ENCODE results near the gene AFF3. TPM values are rescaled to one million over a fixed set of nuclear protein-coding genes. Genes with fewer than 3 reads are reported as not detected.
"Not testable (repeated sequence)": the region's sequence is repeated elsewhere in the genome, so short reads cannot be mapped to it uniquely, and the experiment has no call there.

Gene AFF3
- polyA plus RNA-seq, 3 donors = 16.2 to 22.8 (median 18.5) TPM

GRCh38 chr2:99775585-99775984 is 366.8 kb downstream of the AFF3 start:
- DNase-seq (ENCODE audit: low read depth in 3 of 3, low spot score in 2 of 3) = no peak

DNA sequence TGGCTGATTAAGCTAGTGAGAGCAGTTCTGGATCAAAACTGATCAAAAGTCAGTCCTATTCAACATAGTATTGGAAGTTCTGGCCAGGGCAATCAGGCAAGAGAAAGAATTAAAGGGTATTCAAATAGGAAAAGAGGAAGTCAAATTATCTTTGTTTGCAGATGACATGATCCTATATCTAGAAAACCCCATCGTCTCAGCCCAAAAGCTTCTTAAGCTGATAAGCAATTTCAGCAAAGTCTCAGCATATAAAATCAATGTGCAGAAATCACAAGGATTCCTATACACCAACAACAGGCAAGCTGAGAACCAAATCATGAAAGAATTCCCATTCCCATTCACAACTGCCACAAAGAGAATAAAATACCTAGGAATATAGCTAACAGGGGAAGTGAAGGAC is 368.7 kb downstream of the AFF3 start:
- not testable (repeated sequence) for DNase-seq (ENCODE audit: low read depth in 3 of 3, low spot score in 2 of 3)

- peak in 1 of 3 donors; percentile 23 for DNase-seq (ENCODE audit: low read depth in 3 of 3, low spot score in 2 of 3)
Measured at GRCh38 chr2:99772591-99773331, 369.6 kb downstream of the AFF3 start.

GRCh38 chr2:99771681-99772333 is 370.6 kb downstream of the AFF3 start:
- DNase-seq (ENCODE audit: low read depth in 3 of 3, low spot score in 2 of 3) = no peak

- DNase-seq (ENCODE audit: low read depth in 3 of 3, low spot score in 2 of 3) = no peak
Measured at GRCh38 chr2:99770876-99771275, 371.5 kb downstream of the AFF3 start.

GRCh38 chr2:99765731-99766318 is 376.6 kb downstream of the AFF3 start:
- no peak for DNase-seq (ENCODE audit: low read depth in 3 of 3, low spot score in 2 of 3)

DNA sequence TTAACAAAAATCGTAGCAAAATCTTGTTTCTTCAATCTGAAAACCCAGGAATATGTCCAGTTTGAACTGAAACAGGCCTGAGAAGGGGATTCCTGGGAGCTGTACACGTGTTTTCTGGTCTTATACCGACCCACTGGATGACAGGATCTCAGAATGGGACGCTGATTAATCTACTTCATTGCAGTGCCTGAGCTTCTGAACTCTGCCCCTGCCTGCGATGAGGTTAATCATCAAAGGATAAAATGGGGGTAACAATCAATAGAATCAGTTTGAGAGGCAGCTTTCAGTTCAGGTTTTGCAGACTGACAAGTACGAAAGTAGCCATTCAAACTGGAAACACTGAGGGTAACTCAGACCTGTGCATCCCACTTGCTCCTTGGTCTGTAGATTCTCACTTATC is 378.6 kb downstream of the AFF3 start:
- DNase-seq (ENCODE audit: low read depth in 3 of 3, low spot score in 2 of 3) = no peak

DNA sequence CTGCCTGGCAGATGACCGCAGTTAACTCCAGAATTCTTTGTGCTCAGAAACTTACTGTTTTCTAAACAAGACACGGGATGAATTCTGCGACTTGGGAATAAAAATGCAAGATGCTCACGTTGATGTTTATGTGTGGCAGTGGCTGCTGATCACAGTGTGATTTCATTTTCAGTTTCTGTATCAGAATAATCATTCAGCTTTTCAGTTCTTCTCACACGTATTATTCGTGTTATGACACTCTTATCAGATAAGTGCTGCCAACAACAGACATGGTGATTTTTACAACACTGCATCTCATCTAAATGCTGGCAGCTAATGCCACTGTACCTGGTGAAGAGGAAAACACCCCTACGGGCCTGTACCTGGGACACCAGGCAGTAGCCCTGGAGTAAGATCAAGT is 379.7 kb downstream of the AFF3 start:
- DNase-seq (ENCODE audit: low read depth in 3 of 3, low spot score in 2 of 3) = no peak

DNA sequence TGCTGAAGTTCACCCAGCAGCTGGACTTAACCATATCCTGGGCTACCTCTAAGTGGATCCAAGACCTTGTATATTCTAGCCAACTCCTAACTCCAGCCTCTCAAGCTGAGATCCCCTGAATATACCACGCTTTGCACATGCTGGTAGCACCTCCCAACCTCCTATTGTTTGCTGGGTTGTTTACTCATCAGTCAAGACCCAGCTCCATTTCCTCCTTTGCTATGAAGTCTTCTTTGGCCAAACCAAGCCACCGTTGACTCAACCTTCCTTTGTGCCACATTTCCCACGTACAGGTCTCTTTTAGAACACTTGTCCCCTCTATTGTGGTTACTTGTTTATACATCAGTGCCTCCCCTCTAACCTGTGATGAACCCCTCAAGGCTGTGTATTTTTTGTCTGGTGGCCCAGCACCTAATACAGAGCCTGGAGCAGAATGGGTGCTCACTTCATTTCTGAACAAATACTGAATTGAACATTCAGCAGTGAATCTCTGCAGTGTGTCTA is 384.7 kb downstream of the AFF3 start:
- DNase-seq (ENCODE audit: low read depth in 3 of 3, low spot score in 2 of 3) = no peak

DNA sequence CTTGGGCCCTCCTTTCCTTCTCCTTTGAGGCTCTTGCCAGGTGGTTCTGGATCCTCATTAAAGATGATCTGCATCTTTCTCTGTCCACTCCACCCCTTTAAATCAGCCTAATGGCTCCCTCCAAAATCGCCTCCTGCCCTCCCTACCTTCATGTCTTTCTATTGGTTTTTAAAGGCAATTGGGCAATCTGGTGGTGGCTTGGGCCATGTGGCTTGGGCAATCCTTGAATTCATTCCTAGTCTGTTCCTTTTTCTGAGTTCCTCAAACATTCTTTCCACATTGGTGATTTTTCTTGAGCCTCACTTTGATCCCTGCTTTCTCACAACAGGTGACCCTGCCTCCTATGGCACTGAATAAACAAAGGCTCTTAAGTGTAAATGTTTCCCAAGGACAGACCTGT is 386.3 kb downstream of the AFF3 start:
- no peak for DNase-seq (ENCODE audit: low read depth in 3 of 3, low spot score in 2 of 3)

DNA sequence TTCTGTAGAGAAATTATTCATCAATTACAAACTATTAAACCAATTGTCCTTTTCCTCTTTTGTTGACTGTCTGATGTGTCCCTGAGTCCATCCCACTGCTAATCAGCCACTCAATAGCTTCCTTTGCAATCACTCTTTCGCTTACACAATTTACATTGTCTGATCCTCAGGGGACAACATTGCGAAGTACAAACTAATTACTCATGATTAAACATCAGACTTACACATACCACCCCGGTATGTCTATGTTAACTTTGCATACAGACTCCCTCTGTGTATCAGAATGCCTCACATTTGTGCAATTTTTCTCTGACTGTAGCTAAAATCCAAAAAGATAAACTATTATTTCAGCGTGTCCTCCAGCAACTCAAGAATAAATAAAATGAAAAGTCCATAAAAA is 388.2 kb downstream of the AFF3 start:
- no peak for DNase-seq (ENCODE audit: low read depth in 3 of 3, low spot score in 2 of 3)

DNA sequence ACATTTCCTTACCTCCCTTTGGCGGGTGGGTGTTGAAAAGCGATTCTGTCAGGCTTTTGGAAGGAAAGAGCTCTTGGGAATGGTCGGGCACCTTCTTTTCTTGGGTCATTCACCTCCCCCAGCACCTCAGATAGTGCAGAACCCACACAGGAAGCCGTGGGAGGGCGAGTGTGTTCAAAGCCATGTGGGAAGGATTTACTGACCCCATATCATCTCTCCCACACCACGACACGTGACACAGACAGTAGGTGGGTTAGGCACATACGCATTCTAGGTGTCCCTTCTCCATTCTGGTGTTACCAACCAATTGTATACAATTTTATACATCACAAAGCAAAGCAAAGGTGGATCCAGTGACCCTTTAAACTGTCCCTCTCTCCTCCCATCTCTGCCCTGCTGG is 388.9 kb downstream of the AFF3 start:
- no peak for DNase-seq (ENCODE audit: low read depth in 3 of 3, low spot score in 2 of 3)

DNA sequence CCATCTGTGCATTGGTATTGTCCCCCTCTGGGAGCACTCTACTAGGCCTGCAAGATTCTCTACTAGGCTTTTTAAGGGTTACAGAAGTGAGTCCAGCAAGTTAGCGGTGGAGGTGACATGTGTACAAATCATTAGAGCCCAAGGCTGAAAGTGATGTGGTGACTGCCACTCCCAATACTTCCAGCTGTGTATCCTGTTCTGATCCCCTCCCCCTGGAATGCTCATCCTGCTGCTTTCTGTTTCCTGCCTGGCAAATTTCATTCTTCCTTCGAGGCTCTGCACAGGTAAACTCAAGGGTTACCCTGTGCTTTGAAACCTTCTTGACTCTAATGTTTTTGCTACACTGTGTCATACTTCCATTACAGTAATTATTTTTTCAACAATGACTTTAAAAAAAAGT is 394.0 kb downstream of the AFF3 start:
- no peak for DNase-seq (ENCODE audit: low read depth in 3 of 3, low spot score in 2 of 3)

GRCh38 chr2:99747842-99748241 is 394.5 kb downstream of the AFF3 start:
- no peak for DNase-seq (ENCODE audit: low read depth in 3 of 3, low spot score in 2 of 3)

- DNase-seq (ENCODE audit: low read depth in 3 of 3, low spot score in 2 of 3) = no peak
Measured at GRCh38 chr2:99743146-99743545, 399.2 kb downstream of the AFF3 start.

DNA sequence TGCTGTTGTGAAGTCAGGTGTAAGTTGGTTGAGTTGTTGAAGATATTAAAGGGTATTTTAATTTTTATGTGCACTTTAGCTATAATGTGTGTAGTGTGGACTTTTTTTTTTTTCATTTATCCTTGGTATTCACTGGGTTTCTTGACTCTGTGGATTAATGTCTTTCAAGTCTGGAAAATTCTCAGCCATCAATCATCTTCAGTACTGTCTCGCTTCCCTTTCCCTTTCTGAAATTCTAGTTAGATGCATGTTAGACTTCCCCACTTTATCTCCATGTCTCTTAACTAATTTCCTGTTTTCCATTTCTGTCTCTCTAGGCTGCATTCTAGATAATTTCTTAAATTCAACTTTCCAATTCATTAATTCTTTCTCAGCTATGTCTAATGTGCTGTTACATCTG is 404.9 kb downstream of the AFF3 start:
- DNase-seq (ENCODE audit: low read depth in 3 of 3, low spot score in 2 of 3) = no peak

- DNase-seq (ENCODE audit: low read depth in 3 of 3, low spot score in 2 of 3) = no peak
Measured at GRCh38 chr2:99735753-99736152, 406.6 kb downstream of the AFF3 start.

DNA sequence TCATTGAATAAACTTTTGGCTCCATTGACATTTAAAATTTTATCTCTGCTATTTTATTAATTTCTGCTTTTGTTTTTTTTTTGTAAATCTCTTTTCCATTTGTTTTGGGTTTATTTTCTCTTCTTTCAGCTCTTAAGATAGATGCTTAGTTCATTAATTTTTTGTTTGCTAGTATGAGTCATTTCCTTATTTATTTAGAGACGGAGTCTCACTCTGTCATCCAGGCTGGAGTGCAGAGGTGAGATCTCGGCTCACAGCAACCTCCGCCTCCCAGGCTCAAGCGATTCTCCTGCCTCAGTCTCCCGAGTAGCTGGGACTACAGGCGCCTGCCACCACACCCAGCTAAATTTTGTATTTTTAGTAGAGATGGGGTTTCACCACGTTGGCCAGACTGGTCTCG is 407.1 kb downstream of the AFF3 start:
- DNase-seq (ENCODE audit: low read depth in 3 of 3, low spot score in 2 of 3) = not testable (repeated sequence)

GRCh38 chr2:99734236-99734635 is 408.2 kb downstream of the AFF3 start:
- no peak for DNase-seq (ENCODE audit: low read depth in 3 of 3, low spot score in 2 of 3)

- DNase-seq (ENCODE audit: low read depth in 3 of 3, low spot score in 2 of 3) = no peak
Measured at GRCh38 chr2:99729104-99730025, 413.0 kb downstream of the AFF3 start.

DNA sequence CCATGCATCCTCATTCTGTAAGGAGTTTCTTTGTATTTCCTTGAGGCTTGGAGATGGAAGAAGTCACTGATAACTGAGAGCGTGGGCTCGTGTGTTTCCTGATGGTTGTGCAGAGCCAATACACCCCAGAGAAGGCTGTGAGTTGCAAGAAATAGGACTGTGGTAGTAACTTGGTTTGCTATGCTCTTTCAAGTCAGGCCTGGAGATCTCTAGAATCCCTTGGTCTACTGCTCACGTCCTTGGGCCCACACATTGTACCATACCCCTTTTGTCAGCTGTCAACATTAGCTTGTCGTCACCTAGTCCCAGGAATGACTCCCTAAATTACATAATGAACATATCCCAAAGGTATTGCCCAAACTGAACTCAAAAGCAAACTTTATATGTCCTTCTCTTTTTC is 414.2 kb downstream of the AFF3 start:
- DNase-seq (ENCODE audit: low read depth in 3 of 3, low spot score in 2 of 3) = no peak

Data from right renal cortex interstitium (tissue), 3 donors.